HEK293T (cell line): ENCODE measurements around the gene OSBPL3.

Experiments used
- CTBP1 ChIP-seq: fragments of 450-650 bp; IDR thresholded peaks from 2 replicates; pipeline ENCODE4 v1.6.1; 2016; ENCODE audit warnings: borderline replicate concordance
- ELF4 ChIP-seq: fragments of 450-650 bp; IDR thresholded peaks from 2 replicates; pipeline ENCODE4 v1.6.1; 2017; ENCODE audit warnings: antibody characterized with exemption
- FOXA1 ChIP-seq: fragments of 450-650 bp; IDR thresholded peaks from 2 replicates; pipeline ENCODE4 v1.6.1; 2016; ENCODE audit warnings: mild to moderate bottlenecking
- FOXK2 ChIP-seq: fragments of 450-650 bp; IDR thresholded peaks from 2 replicates; pipeline ENCODE4 v1.6.1; 2016; ENCODE audit warnings: mild to moderate bottlenecking
- FOXM1 ChIP-seq: fragments of 450-650 bp; IDR thresholded peaks from 2 replicates; pipeline ENCODE4 v1.6.1; 2017; ENCODE audit warnings: mild to moderate bottlenecking, borderline replicate concordance
- L3MBTL2 ChIP-seq: fragments of 450-650 bp; conservative IDR thresholded peaks from 2 replicates; pipeline ENCODE4 v1.6.1; 2016; ENCODE audit warnings: mild to moderate bottlenecking
- SP1 ChIP-seq: fragments of 450-650 bp; IDR thresholded peaks from 2 replicates; pipeline ENCODE4 v1.6.1; 2017
- TARDBP ChIP-seq: fragments of 450-650 bp; IDR thresholded peaks from 2 replicates; pipeline ENCODE4 v1.6.1; 2016
- ZNF384 ChIP-seq: fragments of 450-650 bp; IDR thresholded peaks from 2 replicates; pipeline ENCODE4 v1.6.1; 2016

DNA sequence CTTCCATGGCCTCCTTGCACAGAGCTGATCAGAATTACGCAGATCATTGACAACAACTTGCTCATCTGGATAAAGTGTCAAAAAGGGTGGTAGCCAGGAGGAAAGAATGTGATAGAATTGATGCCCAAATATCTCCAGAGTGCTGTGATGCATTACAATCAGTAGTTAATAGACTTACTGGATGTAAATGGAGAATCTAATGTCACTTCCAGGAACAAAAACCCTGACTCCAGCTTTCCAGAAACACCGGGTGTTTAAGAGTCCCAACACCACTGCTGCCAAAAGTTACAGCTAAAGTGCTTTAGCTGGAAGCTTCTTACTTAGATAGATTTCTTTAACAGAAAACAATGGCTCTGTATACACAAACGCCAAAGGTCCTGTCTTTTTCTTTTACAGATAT, 25.7 kb upstream of the OSBPL3 start:
- TF ChIP-seq SP1 (no peak), TARDBP (no peak), ELF4 (no peak), FOXK2 (no peak), L3MBTL2 (no peak), FOXA1 (no peak), ZNF384 (no peak), FOXM1 (no peak), CTBP1 (no peak)
